ENCODE measurements around the gene WWP2.
"Not testable (repeated sequence)": the region's sequence is repeated elsewhere in the genome, so short reads cannot be mapped to it uniquely, and the experiment has no call there.

The WWP2 gene

GRCh38 chr16:69796285-69797118, 34.4 kb downstream of the WWP2 start:
- peak in 1 of 2 experiments; percentile 51 for DNase-seq

GRCh38 chr16:69798466-69798865, 36.3 kb downstream of the WWP2 start:
- DNase-seq = no peak

GRCh38 chr16:69799611-69800031, 37.5 kb downstream of the WWP2 start:
- no peak for DNase-seq

GRCh38 chr16:69804297-69804696, 42.2 kb downstream of the WWP2 start:
- no peak for DNase-seq

- not testable (repeated sequence) for DNase-seq
Observed at GRCh38 chr16:69806776-69807175, 44.6 kb downstream of the WWP2 start.

GRCh38 chr16:69812688-69813014, 50.5 kb downstream of the WWP2 start:
- no peak for DNase-seq

- DNase-seq = no peak
Observed at GRCh38 chr16:69814078-69814477, 51.9 kb downstream of the WWP2 start.

GRCh38 chr16:69814561-69814960, 52.4 kb downstream of the WWP2 start:
- no peak for DNase-seq

- not testable (repeated sequence) for DNase-seq
Observed at GRCh38 chr16:69815216-69815883, 53.2 kb downstream of the WWP2 start.

GRCh38 chr16:69816996-69817395, 54.9 kb downstream of the WWP2 start:
- DNase-seq = no peak

- no peak for DNase-seq
Observed at GRCh38 chr16:69818891-69819545, 56.9 kb downstream of the WWP2 start.

GRCh38 chr16:69820926-69821541, 58.9 kb downstream of the WWP2 start:
- no peak for DNase-seq

GRCh38 chr16:69821844-69822173, 59.7 kb downstream of the WWP2 start:
- no peak for DNase-seq

- no peak for DNase-seq
Observed at GRCh38 chr16:69822174-69822935, 60.2 kb downstream of the WWP2 start.

- DNase-seq = no peak
Observed at GRCh38 chr16:69823831-69824563, 61.9 kb downstream of the WWP2 start.

- DNase-seq = not testable (repeated sequence)
Observed at GRCh38 chr16:69824564-69825142, 62.5 kb downstream of the WWP2 start.

- peak in 1 of 2 experiments; percentile 28 for DNase-seq
Observed at GRCh38 chr16:69827524-69827923, 65.4 kb downstream of the WWP2 start.

- DNase-seq = no peak
Observed at GRCh38 chr16:69829338-69829737, 67.2 kb downstream of the WWP2 start.

GRCh38 chr16:69830146-69830533, 68.0 kb downstream of the WWP2 start:
- no peak for DNase-seq

GRCh38 chr16:69830534-69831211, 68.5 kb downstream of the WWP2 start:
- DNase-seq = no peak
